HepG2 (cell line): ENCODE measurements around the gene CC2D1A. TPM values are rescaled to one million over a fixed set of nuclear protein-coding genes. Genes with fewer than 3 reads are reported as not detected.

ENCODE experiments used
- ATAC-seq: fragments of 200-7000 bp; cut with Tn5 transposase; 3 replicates; pipeline ENCODE4 v1.9.1; 2020; ENCODE audit warnings: mild to moderate bottlenecking, moderate library complexity
- BruUV-seq: library from RNA; stranded (reverse); fragments of 400-500 nt; replicated peaks from 2 replicates; lab custom pipeline; 2021; lab: Mats Ljungman, UMichigan
- CTCF ChIA-PET: fragments of 300-600 bp; formaldehyde crosslinking; extraction: SDS; loops from one replicate; lab custom pipeline; 2021; ENCODE audit warnings: low total read pairs, inconsistent platforms, low intra/inter-chr PET ratio; lab: Yijun Ruan, JAX
- POLR2A ChIA-PET: fragments of 350-600 bp; sonication (Branson Sonifier 250); formaldehyde crosslinking; loops from one replicate; lab custom pipeline; 2020; ENCODE audit warnings: antibody characterized with exemption, inconsistent platforms; lab: Yijun Ruan, JAX
- DNase-seq: peaks from one replicate; pipeline ENCODE4 v3.0.0-alpha.2; 2015; ENCODE audit warnings: low spot score
- FAIRE-seq: peaks from 3 replicates; lab custom pipeline; 2011; peaks lifted over from hg19 to GRCh38; lab: Jason Lieb, UNC
- H2AFZ ChIP-seq: one replicate; pipeline ENCODE4 v1.6.1; 2011; ENCODE audit warnings: low read length, inconsistent platforms
- H3K27ac ChIP-seq: fragments of 300-600 bp; 3 replicates; pipeline ENCODE4 v1.8.0; 2011; ENCODE audit warnings: mixed run types, mild to moderate bottlenecking, mixed read lengths, low read length, inconsistent platforms; ENCODE audit not compliant: insufficient read depth; ENCODE audit errors: extremely low read length
- H3K27me3 ChIP-seq, 2 experiments: fragments of 200-600 bp in 1 of 2; 2 replicates in 1 of 2; 3 replicates in 1 of 2; pipeline versions ENCODE4 v1.6.0 to v1.8.0; 2011; ENCODE audit warnings: low read length in 2 of 2, mild to moderate bottlenecking in 2 of 2, moderate library complexity in 2 of 2, inconsistent platforms in 1 of 2; ENCODE audit not compliant: insufficient read depth in 2 of 2, control insufficient read depth in 1 of 2
- H3K36me3 ChIP-seq, 2 experiments: fragments of 200-600 bp in 1 of 2; replicated peaks in 1 of 2; 2 replicates in 1 of 2; 3 replicates in 1 of 2; pipeline versions ENCODE4 v1.5.1 to v1.8.0; 2011; ENCODE audit warnings: low read length in 2 of 2, inconsistent platforms in 1 of 2; ENCODE audit not compliant: insufficient read depth in 2 of 2, control insufficient read depth in 1 of 2
- H3K4me1 ChIP-seq: 2 replicates; pipeline ENCODE4 v1.5.1; 2012; ENCODE audit warnings: low read length, inconsistent platforms; ENCODE audit not compliant: insufficient read depth
- H3K4me2 ChIP-seq: 2 replicates; pipeline ENCODE4 v1.6.0; 2011; ENCODE audit warnings: low read depth, low read length, inconsistent platforms
- H3K4me3 ChIP-seq, 3 experiments: fragments of 200-600 bp in 1 of 3; sonication (generic), shearing (Covaris generic) in 1 of 3; replicated peaks in 1 of 3; 2 replicates each; pipeline ENCODE4 v1.5.1; 2011 to 2016; ENCODE audit warnings: low read length in 3 of 3, inconsistent platforms in 2 of 3, low read depth in 2 of 3, mild to moderate bottlenecking in 2 of 3, control low read depth in 1 of 3, mixed read lengths in 1 of 3; ENCODE audit not compliant: insufficient read depth in 1 of 3
- H3K79me2 ChIP-seq: one replicate; pipeline ENCODE4 v1.6.1; 2011; ENCODE audit warnings: low read length, inconsistent platforms; ENCODE audit not compliant: insufficient read depth
- H3K9ac ChIP-seq: 2 replicates; pipeline ENCODE4 v1.6.0; 2011; ENCODE audit warnings: mild to moderate bottlenecking, low read depth, low read length, inconsistent platforms; ENCODE audit not compliant: insufficient read depth
- H3K9me3 ChIP-seq: 2 replicates; pipeline ENCODE4 v1.5.1; 2012; ENCODE audit warnings: mild to moderate bottlenecking, low read length
- H4K20me1 ChIP-seq: 2 replicates; pipeline ENCODE4 v1.6.0; 2011; ENCODE audit warnings: inconsistent platforms, mild to moderate bottlenecking, low read length, moderate library complexity; ENCODE audit not compliant: insufficient read depth
- ARNTL ChIP-seq: sonication (generic); formaldehyde crosslinking; IDR thresholded peaks from 2 replicates; pipeline ENCODE4 v1.4.0; 2020; ENCODE audit warnings: mild to moderate bottlenecking, missing genetic modification reagents
- GABPB1 ChIP-seq: IDR thresholded peaks from 2 replicates; pipeline ENCODE4 v1.6.1; 2016; ENCODE audit warnings: mild to moderate bottlenecking, missing genetic modification reagents, moderate library complexity, missing compliant biosample characterization
- NFE2L1 ChIP-seq: sonication (generic); formaldehyde crosslinking; IDR thresholded peaks from 2 replicates; pipeline ENCODE4 v1.4.0; 2020; ENCODE audit warnings: missing genetic modification reagents, mild to moderate bottlenecking, borderline replicate concordance
- ZMYM3 ChIP-seq: sonication (generic); formaldehyde crosslinking; IDR thresholded peaks from 2 replicates; pipeline ENCODE4 v1.5.1; 2020; ENCODE audit warnings: mild to moderate bottlenecking, missing genetic modification reagents
- ZNF138 ChIP-seq: sonication (generic); formaldehyde crosslinking; IDR thresholded peaks from 2 replicates; pipeline ENCODE4 v1.5.0; 2020; ENCODE audit warnings: mild to moderate bottlenecking, low read depth, missing genetic modification reagents
- ZNF629 ChIP-seq: sonication (generic); formaldehyde crosslinking; conservative IDR thresholded peaks from 2 replicates; pipeline ENCODE4 v1.5.0; 2020; ENCODE audit warnings: missing genetic modification reagents
- ZNF704 ChIP-seq: sonication (generic); formaldehyde crosslinking; IDR thresholded peaks from 2 replicates; pipeline ENCODE4 v1.8.1; 2023; ENCODE audit warnings: mild to moderate bottlenecking, inconsistent platforms, moderate library complexity, missing genetic modification reagents, borderline replicate concordance
- ZNF724P ChIP-seq: sonication (generic); formaldehyde crosslinking; IDR thresholded peaks from 2 replicates; pipeline ENCODE4 v1.8.0; 2022; ENCODE audit warnings: missing genetic modification reagents, borderline replicate concordance
- WGBS: methylation state at CpG from one replicate; pipeline ENCODE4 v1.1.6; 2017; ENCODE audit warnings: low lambda C conversion rate; 5-methylcytosine and 5-hydroxymethylcytosine counted together
- in situ Hi-C: cut with HindIII; loops from 2 replicates; pipeline ENCODE4 v1.10.0; 2017; ENCODE audit warnings: low pct_unique_long_range_greater_than_20kb; ENCODE audit not compliant: extremely low pct_ligation_motif_present
- intact Hi-C: fragments of 100-400 bp; cut with micrococcal nuclease; formaldehyde crosslinking; loops from one replicate; pipeline ENCODE4 v1.10.0; 2022; ENCODE audit not compliant: unreplicated experiment
- polyA plus RNA-seq, 8 experiments: library from polyadenylated mRNA; depleted of rRNA in 3 of 8; stranded (reverse) in 7 of 8; unstranded in 1 of 8; fragments of >200 nt; fragmentation: Illumina TruSeq in 4 of 8; extraction: Trizol in 4 of 8; gene quantifications; 2 replicates each; pipeline versions ENCODE4 v1.2.1 to v1.2.3, GENCODE V29; 2011 to 2016; ENCODE audit warnings: low read depth in 4 of 8, missing spikeins in 1 of 8, mixed read lengths in 1 of 8; ENCODE audit not compliant: insufficient read depth in 1 of 8
- total RNA-seq, 5 experiments: library from RNA; depleted of rRNA; stranded (reverse); fragments of >200 nt; fragmentation: Illumina TruSeq; extraction: Trizol; gene quantifications; 2 replicates each; pipeline ENCODE4 v1.2.3, GENCODE V29; 2016; ENCODE audit warnings: low read depth in 1 of 5

Gene CC2D1A
- total and polyA plus RNA-seq, 2 of the 13 experiments (the other 11 are each of a cell fraction or from before 2014, with no cell fraction given) = 9.7 to 11.5 TPM

GRCh38 chr19:13906910-13907309, 909 bp downstream of the CC2D1A start (continued):
- TF ChIP-seq ZMYM3 (0 out of 2 replicates have a peak, but pooled peaks have one; percentile 20), ZNF724P (CRISPR knock-in tag) (0 out of 2 replicates have a peak, but pooled peaks have one; percentile 36), NFE2L1 (no peak)

GRCh38 chr19:13908674-13909073, 2.7 kb downstream of the CC2D1A start:
- WGBS = 97% methylated on average over 8 of the region's 8 CpGs
- Histone ChIP-seq H3K4me1 (peaks cover 18% of the 10 kb centered on the region), H3K9ac (no peak overlapping the region), H3K4me2 (no peak overlapping the region), H3K9me3 (no peaks in the 10 kb centered on the region), H3K4me3 (no peak overlapping the region), H3K36me3 (peaks cover 6 to 19% of the 10 kb centered on the region in 2 experiments; a peak in 4 of 5 replicates), H4K20me1 (no peaks in the 10 kb centered on the region), H3K27me3 (no peaks in the 10 kb centered on the region), H3K79me2 (no peaks in the 10 kb centered on the region), H2AFZ (no peak overlapping the region), H3K27ac (no peak overlapping the region)
- TF ChIP-seq ZNF629 (CRISPR knock-in tag) (no peak), ZNF704 (CRISPR knock-in tag) (no peak)
- in situ Hi-C loops = no loop called here
- intact Hi-C loops = no loop called here
- DNase-seq (no peak), ATAC-seq (no peak), FAIRE-seq (no peak)
- BruUV-seq = no TSS peak
- ChIA-PET CTCF (no interaction called here), POLR2A (no interaction called here)

GRCh38 chr19:13909430-13909829, 3.4 kb downstream of the CC2D1A start:
- no peak overlapping the region for H3K9ac ChIP-seq
- in situ Hi-C loops (no loop called here), intact Hi-C loops (no loop called here)
- ChIA-PET POLR2A (no interaction called here), CTCF (no interaction called here)
- H3K4me2 ChIP-seq = no peak overlapping the region
- H3K27ac ChIP-seq = no peak overlapping the region
- H3K9me3 ChIP-seq = no peaks in the 10 kb centered on the region
- 93% methylated on average over 2 of the region's 2 CpGs for WGBS
- no peak overlapping the region for H3K4me3 ChIP-seq
- ATAC-seq (no peak), FAIRE-seq (no peak), DNase-seq (no peak)
- BruUV-seq = no TSS peak
- H3K27me3 ChIP-seq = no peaks in the 10 kb centered on the region
- TF ChIP-seq ARNTL (CRISPR knock-in tag) (no peak), GABPB1 (CRISPR knock-in tag) (no peak), ZNF138 (CRISPR knock-in tag) (no peak)
- peaks cover 6 to 19% of the 10 kb centered on the region in 2 experiments; a peak in 4 of 5 replicates for H3K36me3 ChIP-seq
- H2AFZ ChIP-seq = no peak overlapping the region
- peaks cover 15% of the 10 kb centered on the region for H3K4me1 ChIP-seq
- H4K20me1 ChIP-seq = no peaks in the 10 kb centered on the region
- H3K79me2 ChIP-seq = no peaks in the 10 kb centered on the region
